ENCODE results near the gene FBXL2. TPM values are rescaled to one million over a fixed set of nuclear protein-coding genes. Genes with fewer than 3 reads are reported as not detected.

Gene FBXL2, protein sequence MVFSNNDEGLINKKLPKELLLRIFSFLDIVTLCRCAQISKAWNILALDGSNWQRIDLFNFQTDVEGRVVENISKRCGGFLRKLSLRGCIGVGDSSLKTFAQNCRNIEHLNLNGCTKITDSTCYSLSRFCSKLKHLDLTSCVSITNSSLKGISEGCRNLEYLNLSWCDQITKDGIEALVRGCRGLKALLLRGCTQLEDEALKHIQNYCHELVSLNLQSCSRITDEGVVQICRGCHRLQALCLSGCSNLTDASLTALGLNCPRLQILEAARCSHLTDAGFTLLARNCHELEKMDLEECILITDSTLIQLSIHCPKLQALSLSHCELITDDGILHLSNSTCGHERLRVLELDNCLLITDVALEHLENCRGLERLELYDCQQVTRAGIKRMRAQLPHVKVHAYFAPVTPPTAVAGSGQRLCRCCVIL
- 1 to 10 TPM; 2.2 to 4.1 (median 3.3) TPM for total RNA-seq

DNA sequence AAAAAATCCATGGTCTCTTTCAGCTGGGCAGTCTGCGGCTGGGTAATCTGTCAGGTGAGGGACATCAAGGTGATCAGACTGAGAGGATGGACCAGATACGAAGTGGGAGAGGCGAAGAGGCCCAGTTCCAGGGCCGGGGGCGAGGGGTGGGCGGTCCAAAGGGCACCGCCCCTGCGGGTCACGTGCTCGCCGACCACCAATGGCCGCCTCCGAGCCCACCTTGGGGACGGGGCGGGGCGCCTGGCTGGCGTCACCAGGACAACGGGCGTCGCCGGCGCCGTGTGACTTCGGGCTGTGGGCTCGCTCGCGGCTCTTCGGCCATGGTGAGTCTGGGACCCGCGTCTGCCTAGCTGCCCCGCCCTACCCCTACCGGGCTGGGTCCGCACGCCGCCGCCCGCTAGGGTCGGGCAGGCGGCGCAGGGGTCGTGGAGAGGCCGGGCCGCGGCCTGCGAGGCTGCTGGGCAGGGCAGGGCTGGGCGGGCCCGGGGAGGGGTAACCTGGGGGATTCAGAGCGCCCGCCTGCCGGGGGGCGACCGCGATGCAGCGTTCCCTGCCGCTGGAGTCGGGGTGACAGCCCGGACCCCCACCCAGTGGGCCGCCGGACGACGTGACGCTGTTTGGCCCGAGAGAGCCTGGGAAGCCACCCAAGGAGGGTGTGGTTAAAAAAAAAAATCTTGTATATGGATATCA, at the start of gene FBXL2:
Gene FBXL2 (plus strand): TSS at position 250 of the 690 bp plus-strand sequence. CDS start 71 bp downstream, at position 321.
- Histone ChIP-seq H3K4me3 (peak within 1 kb of the TSS; percentile 95), H3K4me1 (peaks cover 12% of the 10 kb centered on the region), H3K36me3 (no peaks in the 10 kb centered on the region), H3K27ac (peak within 1 kb of the TSS; percentile 81), H3K27me3 (no peaks in the 10 kb centered on the region), H3K9me3 (no peaks in the 10 kb centered on the region)
- TF ChIP-seq POLR2A (IDR thresholded peaks at IDR 0.05) (no peak), EP300 (IDR thresholded peaks at IDR 0.05) (no peak)
- TF ChIP-seq, protein P1, sequence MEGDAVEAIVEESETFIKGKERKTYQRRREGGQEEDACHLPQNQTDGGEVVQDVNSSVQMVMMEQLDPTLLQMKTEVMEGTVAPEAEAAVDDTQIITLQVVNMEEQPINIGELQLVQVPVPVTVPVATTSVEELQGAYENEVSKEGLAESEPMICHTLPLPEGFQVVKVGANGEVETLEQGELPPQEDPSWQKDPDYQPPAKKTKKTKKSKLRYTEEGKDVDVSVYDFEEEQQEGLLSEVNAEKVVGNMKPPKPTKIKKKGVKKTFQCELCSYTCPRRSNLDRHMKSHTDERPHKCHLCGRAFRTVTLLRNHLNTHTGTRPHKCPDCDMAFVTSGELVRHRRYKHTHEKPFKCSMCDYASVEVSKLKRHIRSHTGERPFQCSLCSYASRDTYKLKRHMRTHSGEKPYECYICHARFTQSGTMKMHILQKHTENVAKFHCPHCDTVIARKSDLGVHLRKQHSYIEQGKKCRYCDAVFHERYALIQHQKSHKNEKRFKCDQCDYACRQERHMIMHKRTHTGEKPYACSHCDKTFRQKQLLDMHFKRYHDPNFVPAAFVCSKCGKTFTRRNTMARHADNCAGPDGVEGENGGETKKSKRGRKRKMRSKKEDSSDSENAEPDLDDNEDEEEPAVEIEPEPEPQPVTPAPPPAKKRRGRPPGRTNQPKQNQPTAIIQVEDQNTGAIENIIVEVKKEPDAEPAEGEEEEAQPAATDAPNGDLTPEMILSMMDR (IDR thresholded peaks at IDR 0.05) = no peak
- WGBS = 3% methylated on average over 18 of the region's 63 CpGs
- peak in 1 of 2 donors; percentile 81 for DNase-seq (ENCODE audit: low spot score in 2 of 2)

DNA sequence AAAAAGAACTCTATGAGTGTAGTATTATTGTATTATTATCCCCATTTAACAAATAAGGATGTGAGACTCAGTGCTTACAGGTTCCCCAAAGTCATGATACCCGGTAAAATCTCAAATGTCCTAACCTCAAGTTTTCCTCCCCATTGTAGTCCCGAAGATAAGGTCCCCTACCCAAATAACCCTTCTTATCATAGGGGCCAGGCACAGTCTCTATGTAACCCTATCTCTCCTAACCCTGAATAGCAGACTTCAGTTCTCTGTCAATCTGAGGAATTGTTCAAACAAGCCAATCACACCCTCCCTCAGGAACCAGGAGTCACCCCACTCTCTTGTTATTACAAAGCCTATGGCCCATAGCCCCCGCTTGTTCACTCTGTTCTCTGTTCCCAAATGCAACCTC, 48.2 kb upstream of the FBXL2 start:
- no peaks in the 10 kb centered on the region for H3K9me3 ChIP-seq
- no peaks in the 10 kb centered on the region for H3K27me3 ChIP-seq
- H3K4me3 ChIP-seq = no peak overlapping the region
- TF ChIP-seq EP300 (IDR thresholded peaks at IDR 0.05) (no peak), POLR2A (IDR thresholded peaks at IDR 0.05) (no peak), POLR2AphosphoS5 (IDR thresholded peaks at IDR 0.05) (no peak)
- TF ChIP-seq, protein P1 (IDR thresholded peaks at IDR 0.05) = no peak
- H3K27ac ChIP-seq = no peak overlapping the region
- no peaks in the 10 kb centered on the region for H3K36me3 ChIP-seq
- no peaks in the 10 kb centered on the region for H3K4me1 ChIP-seq
- WGBS = 89% methylated on average over 3 of the region's 3 CpGs
- no peak for DNase-seq (ENCODE audit: low spot score in 2 of 2)

DNA sequence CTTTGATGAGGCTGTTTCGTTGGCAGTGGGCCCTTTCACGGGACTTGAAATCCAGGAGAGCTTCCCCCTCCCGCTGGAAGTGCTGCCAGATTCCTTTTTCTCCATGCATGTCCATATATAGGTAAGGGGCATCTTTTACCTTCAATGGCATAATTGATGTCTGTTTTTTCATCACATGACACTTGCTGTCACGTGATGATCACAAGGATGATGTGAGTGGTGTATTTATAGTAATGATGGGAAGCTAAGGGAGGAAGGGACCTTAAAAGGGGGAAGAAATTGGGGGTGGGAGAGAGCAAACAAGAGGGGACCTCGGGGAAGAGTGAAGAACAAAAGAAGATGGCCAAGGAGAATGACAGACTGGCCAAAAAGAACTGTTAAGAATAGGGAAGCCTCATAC, 47.3 kb upstream of the FBXL2 start:
- no peaks in the 10 kb centered on the region for H3K36me3 ChIP-seq
- H3K4me3 ChIP-seq = no peak overlapping the region
- DNase-seq (ENCODE audit: low spot score in 2 of 2) = no peak
- TF ChIP-seq POLR2AphosphoS5 (IDR thresholded peaks at IDR 0.05) = no peak
- no peak for TF ChIP-seq POLR2A (IDR thresholded peaks at IDR 0.05)
- TF ChIP-seq, protein P1 (IDR thresholded peaks at IDR 0.05) = no peak
- TF ChIP-seq EP300 (IDR thresholded peaks at IDR 0.05) = no peak
- H3K4me1 ChIP-seq = no peaks in the 10 kb centered on the region
- no peaks in the 10 kb centered on the region for H3K27me3 ChIP-seq
- 26% methylated on average over 5 of the region's 5 CpGs for WGBS
- no peaks in the 10 kb centered on the region for H3K9me3 ChIP-seq
- no peak overlapping the region for H3K27ac ChIP-seq

DNA sequence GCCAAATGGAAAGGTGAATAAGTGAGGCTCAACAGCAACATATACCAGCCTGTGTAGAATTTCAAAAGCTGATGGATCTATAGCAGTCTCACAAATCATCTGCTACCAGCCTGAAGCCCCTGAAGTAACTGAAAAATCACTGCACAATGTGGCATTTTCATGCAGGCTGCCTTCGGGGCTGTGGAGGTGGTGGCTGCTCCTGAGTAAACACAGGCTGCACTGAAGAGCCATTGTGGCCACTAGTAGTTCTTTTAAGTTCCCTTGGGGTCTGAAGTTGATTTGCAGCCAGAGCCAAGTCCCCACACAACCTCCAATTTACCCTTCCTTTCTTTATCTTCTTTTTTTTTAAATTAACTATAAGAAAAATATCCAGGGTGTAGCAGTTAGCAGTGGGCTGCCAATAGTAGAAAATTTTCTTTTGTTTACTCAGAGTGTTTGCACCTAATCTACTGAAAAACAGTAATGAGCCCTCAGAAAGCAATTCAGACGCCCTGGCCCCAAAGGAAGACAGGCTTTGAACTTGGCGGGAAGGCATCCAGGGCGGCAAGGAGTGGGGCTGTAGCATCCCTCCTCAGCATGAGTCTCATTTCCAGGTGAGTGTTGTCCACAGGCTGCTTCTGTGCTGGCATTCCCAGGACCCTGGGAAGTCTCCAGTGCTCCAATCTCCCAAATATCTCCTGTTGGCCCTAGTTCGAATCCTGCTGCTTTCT, 45.3 kb upstream of the FBXL2 start:
- no peaks in the 10 kb centered on the region for H3K9me3 ChIP-seq
- no peaks in the 10 kb centered on the region for H3K4me1 ChIP-seq
- no peak overlapping the region for H3K4me3 ChIP-seq
- no peak for TF ChIP-seq POLR2AphosphoS5 (IDR thresholded peaks at IDR 0.05)
- TF ChIP-seq, protein P1 (IDR thresholded peaks at IDR 0.05) = no peak
- TF ChIP-seq POLR2A (IDR thresholded peaks at IDR 0.05) = no peak
- TF ChIP-seq EP300 (IDR thresholded peaks at IDR 0.05) = no peak
- no peak overlapping the region for H3K27ac ChIP-seq
- H3K27me3 ChIP-seq = no peaks in the 10 kb centered on the region
- H3K36me3 ChIP-seq = no peaks in the 10 kb centered on the region
- DNase-seq (ENCODE audit: low spot score in 2 of 2) = no peak
- WGBS = 67% methylated on average over 5 of the region's 5 CpGs

All from suprapubic skin (tissue), 4 donors.